Nephron progenitor cell (in vitro differentiated cells): ENCODE measurements around the gene C7orf33.
"Not testable (repeated sequence)": the region's sequence is repeated elsewhere in the genome, so short reads cannot be mapped to it uniquely, and the experiment has no call there.

Experiments used
- DNase-seq: peaks from one replicate; pipeline ENCODE4 v3.0.0; 2021
- H3K27ac Mint-ChIP-seq: 2 replicates; pipeline ENCODE4 v1.8.0; 2021; ENCODE audit warnings: mild to moderate bottlenecking, moderate library complexity, mixed read lengths
- H3K27me3 Mint-ChIP-seq: 2 replicates; pipeline ENCODE4 v1.8.0; 2021; ENCODE audit warnings: mild to moderate bottlenecking, low read depth, mixed read lengths; ENCODE audit not compliant: poor library complexity
- H3K36me3 Mint-ChIP-seq: 2 replicates; pipeline ENCODE4 v1.8.0; 2021; ENCODE audit warnings: low read depth, mixed read lengths
- H3K4me1 Mint-ChIP-seq: 2 replicates; pipeline ENCODE4 v1.8.0; 2021; ENCODE audit warnings: mixed read lengths
- H3K4me3 Mint-ChIP-seq: 2 replicates; pipeline ENCODE4 v1.8.0; 2021; ENCODE audit warnings: mild to moderate bottlenecking, moderate library complexity, mixed read lengths
- H3K9me3 Mint-ChIP-seq: 2 replicates; pipeline ENCODE4 v1.8.0; 2021; ENCODE audit warnings: mild to moderate bottlenecking, moderate library complexity, mixed read lengths
- CTCF ChIP-seq: fragments of 200-600 bp; sonication (generic); IDR thresholded peaks from 2 replicates; pipeline ENCODE4 v1.5.0; 2021; ENCODE audit warnings: antibody characterized with exemption

Gene C7orf33

GRCh38 chr7:148563583-148564274 lies 26.8 kb upstream of the C7orf33 start:
- H3K9me3 Mint-ChIP-seq = peaks cover 12% of the 10 kb centered on the region
- peaks cover 4% of the 10 kb centered on the region for H3K27me3 Mint-ChIP-seq
- no peaks in the 10 kb centered on the region for H3K4me1 Mint-ChIP-seq
- no peak for DNase-seq
- TF ChIP-seq CTCF = no peak
- no peak overlapping the region for H3K4me3 Mint-ChIP-seq
- H3K36me3 Mint-ChIP-seq = no peaks in the 10 kb centered on the region
- no peak overlapping the region for H3K27ac Mint-ChIP-seq

- H3K4me1 Mint-ChIP-seq = not testable (repeated sequence)
Measured at GRCh38 chr7:148564275-148564951, 26.2 kb upstream of the C7orf33 start.

GRCh38 chr7:148566736-148567135 lies 23.8 kb upstream of the C7orf33 start:
- Mint-ChIP-seq H3K4me3 (no peak overlapping the region), H3K36me3 (no peaks in the 10 kb centered on the region), H3K4me1 (no peaks in the 10 kb centered on the region), H3K27me3 (no peaks in the 10 kb centered on the region), H3K9me3 (peaks cover 9% of the 10 kb centered on the region), H3K27ac (no peak overlapping the region)
- DNase-seq = no peak
- TF ChIP-seq CTCF = no peak

More at GRCh38 chr7:148564275-148564951, 26.2 kb upstream of the C7orf33 start:
- peaks cover 12% of the 10 kb centered on the region for H3K9me3 Mint-ChIP-seq
- not testable (repeated sequence) for H3K36me3 Mint-ChIP-seq, DNase-seq, H3K27ac Mint-ChIP-seq, H3K4me3 Mint-ChIP-seq, H3K27me3 Mint-ChIP-seq

GRCh38 chr7:148567524-148567923 lies 23.0 kb upstream of the C7orf33 start:
- Mint-ChIP-seq H3K4me1 (no peaks in the 10 kb centered on the region), H3K27me3 (no peaks in the 10 kb centered on the region), H3K4me3 (no peak overlapping the region), H3K36me3 (no peaks in the 10 kb centered on the region), H3K27ac (no peak overlapping the region), H3K9me3 (peaks cover 9% of the 10 kb centered on the region)
- no peak for TF ChIP-seq CTCF
- DNase-seq = no peak

- H3K4me3 Mint-ChIP-seq = no peak overlapping the region
- no peaks in the 10 kb centered on the region for H3K4me1 Mint-ChIP-seq
- H3K27me3 Mint-ChIP-seq = no peaks in the 10 kb centered on the region
- H3K27ac Mint-ChIP-seq = no peak overlapping the region
- peaks cover 9% of the 10 kb centered on the region for H3K9me3 Mint-ChIP-seq
- TF ChIP-seq CTCF = no peak
- no peaks in the 10 kb centered on the region for H3K36me3 Mint-ChIP-seq
- DNase-seq = no peak
Measured at GRCh38 chr7:148570510-148570909, 20.1 kb upstream of the C7orf33 start.

- H3K9me3 Mint-ChIP-seq, H3K36me3 Mint-ChIP-seq, DNase-seq, H3K4me3 Mint-ChIP-seq, H3K27ac Mint-ChIP-seq, H3K4me1 Mint-ChIP-seq, H3K27me3 Mint-ChIP-seq: not testable (repeated sequence)
Measured at GRCh38 chr7:148570973-148571372, 19.6 kb upstream of the C7orf33 start.

GRCh38 chr7:148571381-148571780 lies 19.2 kb upstream of the C7orf33 start:
- no peaks in the 10 kb centered on the region for H3K4me1 Mint-ChIP-seq
- H3K36me3 Mint-ChIP-seq = no peaks in the 10 kb centered on the region
- peaks cover 5% of the 10 kb centered on the region for H3K9me3 Mint-ChIP-seq
- H3K4me3 Mint-ChIP-seq = no peak overlapping the region
- no peak for DNase-seq
- no peaks in the 10 kb centered on the region for H3K27me3 Mint-ChIP-seq
- no peak overlapping the region for H3K27ac Mint-ChIP-seq
- TF ChIP-seq CTCF = no peak
